GM19438 (cell line): Measurements from ENCODE around the gene FRMD4A.
"Not testable (repeated sequence)": the region's sequence is repeated elsewhere in the genome, so short reads cannot be mapped to it uniquely, and the experiment has no call there.

Experiments
- ATAC-seq: cut with Tn5 transposase; IDR thresholded peaks from one replicate; pipeline ENCODE4 v1.9.1; 2021; ENCODE audit warnings: low read depth; ENCODE audit not compliant: unreplicated experiment

The FRMD4A gene

DNA sequence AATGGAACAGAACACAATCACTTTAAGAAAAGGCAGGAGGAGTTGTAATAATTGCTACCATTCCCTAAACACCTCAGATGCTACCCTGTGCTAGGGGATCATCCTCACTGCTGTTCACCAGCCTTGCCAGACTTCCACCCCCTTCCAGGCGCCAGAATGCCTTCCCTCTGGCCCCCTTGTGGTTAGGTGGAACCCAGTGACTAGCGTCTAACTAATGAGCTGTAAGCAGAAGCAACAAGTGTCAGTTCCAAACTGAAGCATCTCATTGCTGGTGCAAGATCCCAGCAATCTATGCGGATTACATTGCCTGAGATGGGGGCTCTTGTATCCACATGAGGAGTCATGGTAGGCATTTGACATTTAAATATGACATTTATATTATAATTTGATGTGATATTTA lies 86.6 kb downstream of the FRMD4A start:
- ATAC-seq = no peak

DNA sequence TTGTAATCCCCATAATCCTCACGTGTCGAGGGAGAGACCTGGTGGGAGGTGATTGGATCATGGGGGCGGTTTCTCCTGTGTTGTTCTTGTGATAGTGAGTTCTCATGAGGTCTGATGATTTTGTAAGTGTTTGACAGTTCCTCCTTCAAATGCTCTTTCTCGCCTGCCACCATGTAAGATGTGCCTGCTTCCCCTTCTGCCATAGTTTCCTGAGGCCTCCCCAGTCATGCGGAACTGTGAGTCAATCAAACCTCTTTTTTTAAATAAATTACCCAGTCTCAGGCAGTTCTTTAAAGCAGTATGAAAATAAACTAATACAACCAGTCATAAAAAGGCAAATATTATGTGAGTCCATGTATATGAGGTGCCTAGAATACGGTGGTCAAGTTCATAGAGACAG lies 87.5 kb downstream of the FRMD4A start:
- ATAC-seq = no peak

DNA sequence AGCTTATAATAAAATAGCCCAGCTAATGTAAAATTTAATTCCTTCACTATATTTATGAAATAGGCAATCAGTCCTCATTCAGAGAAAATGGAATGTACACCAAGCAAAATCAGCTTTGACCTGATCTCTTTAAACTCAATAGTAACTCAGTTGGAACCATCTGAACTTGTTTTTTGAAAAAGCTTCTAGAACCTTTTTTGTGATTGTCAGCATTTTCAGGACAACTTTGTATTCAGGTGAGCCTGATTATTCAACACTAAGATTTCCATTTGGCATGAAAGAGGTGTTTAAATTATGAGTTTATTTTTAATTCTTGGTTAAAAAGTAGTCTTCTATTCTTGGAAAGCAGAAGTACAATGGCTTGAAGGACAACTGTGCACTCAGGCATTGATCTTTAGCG lies 89.5 kb downstream of the FRMD4A start:
- no peak for ATAC-seq

DNA sequence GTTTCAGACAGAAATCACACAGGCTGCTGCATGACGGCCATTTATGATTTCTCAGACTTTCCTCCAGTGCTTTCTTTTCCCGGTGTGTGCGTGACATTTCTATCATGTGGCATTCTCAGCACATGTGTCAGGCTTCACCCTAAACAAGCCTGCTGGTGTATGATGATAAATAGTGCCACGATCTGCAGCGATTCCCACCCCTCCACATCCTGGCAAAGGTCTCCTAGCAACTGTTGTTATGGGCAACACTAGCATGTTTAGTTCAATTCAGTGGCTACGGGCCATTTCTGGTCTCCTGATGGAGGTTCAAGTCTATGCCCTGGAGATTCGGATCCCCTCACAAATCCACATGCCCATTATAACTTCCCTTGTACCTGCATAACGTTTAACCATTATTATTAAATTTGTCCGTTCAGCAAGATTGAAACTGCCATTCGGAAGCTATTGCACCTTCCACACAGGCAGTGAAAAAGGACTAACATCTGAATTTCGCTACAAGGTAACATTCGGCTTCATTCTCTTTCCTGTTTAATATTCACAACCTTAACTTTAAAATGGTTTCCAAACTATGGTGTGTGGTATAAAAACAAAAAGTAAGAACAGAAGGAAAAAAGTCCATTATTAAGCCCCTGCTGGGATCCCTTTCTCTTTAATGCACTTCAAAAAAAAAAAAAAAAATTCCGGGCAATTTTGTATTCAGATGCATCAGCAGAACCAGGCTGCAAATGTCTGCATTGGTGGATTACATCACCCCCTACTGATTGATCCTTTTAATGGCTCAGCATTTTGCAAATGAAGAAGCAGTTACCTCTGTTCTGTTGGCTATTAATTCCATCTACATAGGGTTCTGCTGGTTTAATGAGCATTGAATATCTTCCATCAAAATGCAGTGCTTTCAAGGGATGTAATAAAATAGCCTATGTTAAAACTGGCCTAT lies 90.2 kb downstream of the FRMD4A start:
- ATAC-seq = no peak

DNA sequence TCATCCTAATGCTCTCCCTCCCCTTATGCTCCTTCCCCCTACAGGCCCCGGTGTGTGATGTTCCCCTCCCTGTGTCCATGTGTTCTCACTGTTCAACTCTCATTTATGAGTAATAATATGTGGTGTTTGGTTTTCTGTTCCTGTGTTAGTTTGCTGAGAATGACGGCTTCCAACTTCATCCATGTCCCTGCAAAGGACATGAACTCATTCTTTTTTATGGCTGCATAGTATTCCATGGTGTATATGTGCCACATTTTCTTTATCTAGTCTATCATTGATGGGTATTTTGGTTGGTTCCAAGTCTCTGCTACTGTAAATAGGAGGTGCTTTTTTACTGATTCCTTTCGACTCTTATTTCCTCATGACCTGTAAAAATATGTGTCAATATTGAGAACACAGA lies 92.1 kb downstream of the FRMD4A start:
- ATAC-seq = not testable (repeated sequence)

DNA sequence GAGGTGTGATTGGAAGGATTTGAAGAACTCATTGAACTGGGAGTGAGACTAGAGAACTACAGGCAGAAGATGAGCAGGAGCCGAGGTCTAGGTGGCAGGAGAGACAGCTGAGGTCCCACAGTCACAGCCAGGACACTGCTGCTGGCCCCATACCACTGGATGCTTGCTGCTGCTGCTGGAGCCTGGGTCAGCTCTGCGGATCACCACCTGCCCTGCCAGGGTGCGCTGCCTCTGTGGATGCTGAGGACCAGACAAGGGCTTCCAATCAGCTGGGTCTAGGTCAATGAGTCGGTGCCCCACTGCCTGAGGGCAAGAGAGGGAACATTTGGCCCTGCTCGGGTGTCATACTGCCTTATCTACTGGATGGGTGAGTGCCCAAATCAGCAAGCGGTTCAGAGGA lies 94.4 kb downstream of the FRMD4A start:
- ATAC-seq = no peak

DNA sequence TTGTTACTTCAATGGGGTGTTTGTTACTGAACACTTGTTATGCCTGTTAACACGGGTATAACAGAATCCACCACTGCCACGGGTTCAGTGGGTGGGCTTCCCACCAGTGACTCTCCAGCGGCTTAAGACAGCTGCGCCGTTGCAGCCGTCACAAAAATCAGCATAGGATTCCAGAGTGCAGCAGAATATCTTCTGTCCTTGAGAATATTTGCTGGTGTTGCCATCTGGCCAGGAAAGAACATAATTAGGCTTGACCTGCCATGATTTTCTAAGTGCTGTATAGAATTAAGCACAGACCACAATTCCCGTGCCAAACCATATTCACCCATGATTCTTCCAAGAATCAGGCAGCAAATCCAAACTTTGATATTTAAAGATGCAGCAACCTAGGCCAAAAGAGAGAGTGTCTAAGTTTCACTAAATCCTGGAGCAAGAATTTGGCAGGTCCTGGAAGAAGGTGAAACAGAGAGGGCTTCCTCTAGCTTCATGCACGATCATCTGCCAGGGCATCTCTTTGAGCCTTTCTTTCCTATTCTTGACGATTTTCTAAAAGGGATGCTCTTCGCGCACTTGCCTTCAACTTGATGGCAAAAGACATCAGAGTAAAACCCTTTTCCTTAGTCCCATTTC lies 95.0 kb downstream of the FRMD4A start:
- no peak for ATAC-seq

DNA sequence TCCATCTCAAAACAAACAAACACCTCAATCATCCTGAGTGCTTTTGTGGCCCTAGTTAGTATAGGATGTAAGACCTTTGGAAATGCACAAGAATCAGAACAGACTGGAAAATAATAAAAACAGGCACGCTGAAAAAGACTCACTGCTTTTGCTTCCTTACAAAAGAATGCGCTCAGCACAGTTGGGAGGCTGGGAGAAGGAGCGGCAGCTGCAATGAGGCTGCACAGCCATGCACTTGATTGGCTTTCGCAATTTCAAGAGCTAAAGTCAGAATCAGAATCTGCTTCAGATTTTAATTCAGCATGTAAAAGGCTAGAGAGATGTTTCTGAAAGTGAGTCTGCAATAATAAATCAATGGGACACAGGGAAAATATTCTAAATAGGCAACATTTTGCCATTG lies 97.2 kb downstream of the FRMD4A start:
- no peak for ATAC-seq

DNA sequence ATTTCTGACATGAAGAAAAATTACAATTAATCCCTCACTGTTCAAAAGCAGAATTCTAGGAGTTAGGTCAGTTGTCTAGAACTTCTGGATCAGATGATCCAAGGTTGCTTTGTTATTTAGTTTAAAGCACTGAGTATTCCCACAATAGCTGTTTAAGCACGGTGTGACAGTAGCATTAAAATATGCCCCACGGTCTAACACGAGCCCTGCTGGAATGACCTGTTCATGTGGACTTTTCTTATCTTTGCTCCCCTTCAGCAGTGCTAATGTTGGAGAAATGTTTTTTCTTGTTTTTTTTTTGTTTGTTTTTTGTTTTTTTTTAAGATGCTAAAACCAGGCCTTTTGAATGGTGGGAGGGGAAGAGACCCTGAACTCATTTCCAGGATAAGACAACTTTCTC lies 101.9 kb downstream of the FRMD4A start:
- not testable (repeated sequence) for ATAC-seq

DNA sequence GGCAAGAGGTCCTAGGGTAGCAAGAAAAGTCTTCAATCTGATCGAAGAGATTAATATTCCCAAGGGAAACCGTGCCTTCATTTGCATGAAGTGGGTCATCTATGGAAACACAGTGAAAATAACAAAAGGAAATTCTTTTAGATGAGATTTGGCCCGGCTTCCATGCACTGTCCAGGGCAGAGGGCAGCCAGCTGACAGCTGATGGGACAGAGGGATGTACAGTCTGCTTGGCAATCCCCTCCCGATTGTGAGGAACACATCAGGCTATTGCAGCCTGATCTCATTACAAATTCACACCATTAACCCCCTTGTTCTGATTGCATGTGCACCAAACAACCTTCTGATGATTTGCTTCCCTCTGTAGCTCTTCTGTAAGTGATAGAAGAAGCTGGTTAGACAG lies 105.3 kb downstream of the FRMD4A start:
- no peak for ATAC-seq

DNA sequence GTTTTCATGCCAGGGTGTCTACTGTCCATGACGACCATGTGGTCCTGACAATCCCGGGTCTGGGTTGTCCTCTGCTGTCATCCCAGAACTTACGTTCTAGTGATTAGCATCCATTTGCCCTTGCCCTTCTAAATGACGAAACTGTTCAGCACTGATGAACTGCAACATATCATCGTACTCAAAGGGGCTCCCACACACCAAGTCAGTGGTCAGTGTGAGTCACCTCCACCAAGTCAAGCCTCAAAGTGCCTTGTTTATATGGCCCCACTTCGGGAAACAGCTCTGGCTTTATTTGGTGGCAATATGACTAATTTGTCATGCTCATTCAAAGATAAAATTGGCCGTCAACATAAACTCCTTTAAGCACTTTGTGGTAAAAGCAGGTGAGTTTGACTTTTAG lies 110.7 kb downstream of the FRMD4A start:
- ATAC-seq = no peak

DNA sequence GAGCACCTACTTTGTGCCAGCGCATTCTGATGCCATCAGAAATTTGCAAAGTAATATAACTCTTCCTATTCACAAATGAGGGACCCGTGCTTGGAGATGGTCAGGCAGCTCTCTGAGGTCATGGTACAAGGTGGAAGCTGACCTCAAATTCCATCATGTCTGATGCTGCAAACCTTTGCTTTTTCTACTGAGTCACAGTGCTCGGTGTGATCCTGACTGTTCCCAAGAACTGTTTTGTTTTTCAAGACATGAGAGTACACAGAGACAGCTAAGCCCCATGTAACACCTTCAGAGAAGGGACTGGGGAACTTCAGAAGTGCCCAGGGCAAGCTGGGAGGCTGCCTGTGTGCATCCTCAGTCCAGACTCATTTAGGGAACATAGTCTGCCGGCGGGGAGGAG lies 111.3 kb downstream of the FRMD4A start:
- ATAC-seq = no peak

DNA sequence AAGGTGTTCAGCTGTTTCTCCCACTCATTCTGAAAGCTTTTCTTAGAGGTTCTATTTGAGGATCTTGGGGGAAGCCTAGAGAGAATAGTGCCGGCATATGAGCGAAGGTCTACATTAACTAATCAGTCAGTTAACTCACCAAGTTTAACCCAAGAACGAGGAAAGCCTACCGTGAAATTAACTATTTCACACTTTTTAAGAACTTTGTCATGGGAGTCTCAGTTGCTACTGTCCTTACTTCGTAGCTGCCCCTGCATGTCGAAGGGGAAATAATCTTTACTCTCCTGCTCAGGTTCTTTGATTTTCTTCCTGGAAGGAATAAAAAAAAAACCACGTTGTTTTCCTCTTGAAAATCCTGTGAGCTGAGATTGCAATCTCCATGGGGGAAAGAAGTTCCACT lies 115.1 kb downstream of the FRMD4A start:
- no peak for ATAC-seq

DNA sequence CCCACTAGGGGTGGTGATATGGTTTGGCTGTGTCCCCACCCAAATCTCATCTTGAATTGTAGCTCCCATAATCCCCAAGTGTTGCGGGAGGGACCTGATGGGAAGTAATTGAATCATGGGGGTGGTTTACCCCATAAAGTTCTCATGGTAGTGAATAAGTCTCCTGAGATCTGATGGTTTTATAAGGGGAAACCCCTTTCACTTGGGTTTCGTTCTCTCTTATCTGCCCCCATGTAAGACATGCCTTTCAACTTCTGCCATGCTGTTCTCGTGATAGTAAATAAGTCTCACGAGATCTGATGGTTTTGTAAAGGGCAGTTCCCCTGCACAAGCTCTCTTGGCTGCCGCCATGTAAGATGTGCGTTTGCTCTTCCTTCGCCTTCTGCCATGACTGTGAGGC lies 117.0 kb downstream of the FRMD4A start:
- not testable (repeated sequence) for ATAC-seq

DNA sequence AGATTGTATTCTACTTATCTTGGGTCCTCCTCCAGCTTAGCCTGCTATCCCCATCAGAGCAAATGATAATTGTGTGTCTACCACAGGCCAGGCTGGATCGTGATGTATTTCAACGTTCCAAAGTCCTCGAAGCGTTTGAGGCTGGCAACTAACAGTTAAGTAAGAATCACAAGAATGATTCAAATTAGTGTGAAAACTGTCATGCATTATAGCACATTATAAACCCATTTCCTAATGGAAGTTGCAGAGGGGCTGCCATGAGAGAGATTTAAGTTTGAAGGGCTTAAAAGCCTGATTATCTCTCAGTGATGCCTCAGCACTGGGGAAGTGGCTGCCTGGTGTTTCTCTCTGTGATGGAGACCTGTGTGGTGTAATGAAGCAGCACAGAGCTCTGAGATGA lies 119.1 kb downstream of the FRMD4A start:
- ATAC-seq = no peak

DNA sequence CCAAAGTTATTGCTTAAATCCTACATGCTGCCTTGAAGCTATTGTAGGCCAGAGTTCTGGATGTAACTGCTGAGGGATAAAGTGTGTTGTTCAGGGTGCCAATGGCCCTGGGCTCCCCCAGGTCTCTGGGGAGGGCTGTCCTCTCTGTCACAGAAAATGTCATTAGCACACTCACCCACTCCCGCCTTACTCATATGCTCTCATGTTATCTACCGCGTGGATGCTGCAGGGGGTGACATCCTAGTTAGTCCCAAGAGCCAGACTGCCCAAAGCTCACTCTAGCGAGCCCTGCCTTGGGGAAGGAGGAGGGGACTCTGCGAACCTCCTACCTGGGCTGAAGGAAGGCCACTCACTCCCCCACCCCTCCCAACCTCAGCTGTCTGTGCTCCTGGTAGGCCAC lies 122.5 kb downstream of the FRMD4A start:
- no peak for ATAC-seq

DNA sequence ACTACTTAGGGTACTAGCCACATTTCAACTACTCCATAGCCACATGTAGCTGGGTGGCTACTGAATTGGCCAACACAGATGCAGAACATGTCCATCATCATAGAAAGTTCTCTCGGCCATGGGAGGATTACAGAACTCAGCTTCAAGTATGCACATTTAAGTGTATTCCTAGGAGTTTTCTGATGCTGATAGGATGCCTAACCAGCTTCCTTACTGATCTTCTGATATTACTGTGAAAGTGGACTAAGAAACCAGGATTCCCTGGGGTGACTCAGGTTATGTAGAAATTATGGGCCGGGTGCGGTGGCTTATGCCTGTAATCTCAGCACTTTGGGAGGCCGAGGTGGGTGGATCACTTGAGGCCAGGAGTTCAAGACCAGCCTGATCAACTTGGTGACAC lies 125.5 kb downstream of the FRMD4A start:
- no peak for ATAC-seq

DNA sequence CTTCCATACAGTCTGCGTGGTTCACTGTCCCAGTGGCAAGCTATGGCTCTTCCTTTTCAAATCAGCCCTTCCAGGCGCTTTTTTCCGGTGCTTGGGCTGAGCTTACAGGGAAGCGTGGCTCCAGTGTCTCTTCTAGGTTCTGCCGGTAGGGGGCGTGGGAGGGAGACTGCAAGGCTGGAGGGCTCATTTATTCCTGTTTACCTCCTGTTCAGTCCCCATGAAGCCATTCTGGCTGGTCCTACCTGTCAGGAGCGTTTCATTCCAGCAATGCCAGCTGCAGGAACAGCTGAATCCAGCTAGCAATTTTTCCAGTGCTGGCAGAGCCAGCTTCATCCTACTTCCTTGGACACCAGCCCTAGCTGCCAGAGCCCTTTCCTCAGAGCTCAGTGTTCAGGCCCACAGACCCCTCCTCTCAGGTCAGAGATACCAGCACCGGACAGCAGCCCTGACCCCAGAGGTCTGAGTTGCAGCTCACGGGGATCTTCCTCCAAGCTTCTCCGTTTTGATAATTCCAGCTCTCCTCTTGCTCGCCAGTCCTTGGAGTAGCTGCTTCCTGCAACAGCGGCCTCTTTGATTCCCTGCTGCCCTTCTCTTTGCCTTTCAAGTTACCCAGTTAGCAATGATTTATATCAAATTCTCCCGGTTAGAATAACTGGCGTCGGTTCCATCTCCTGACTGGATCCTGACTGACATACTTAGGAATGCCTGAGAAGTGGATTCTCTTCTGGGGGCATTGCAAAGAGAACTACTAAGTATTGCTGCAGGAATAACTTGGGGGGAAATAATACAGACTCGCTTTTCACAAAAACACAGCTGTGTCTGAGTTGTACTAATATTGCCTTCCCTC lies 129.8 kb downstream of the FRMD4A start:
- ATAC-seq = no peak

DNA sequence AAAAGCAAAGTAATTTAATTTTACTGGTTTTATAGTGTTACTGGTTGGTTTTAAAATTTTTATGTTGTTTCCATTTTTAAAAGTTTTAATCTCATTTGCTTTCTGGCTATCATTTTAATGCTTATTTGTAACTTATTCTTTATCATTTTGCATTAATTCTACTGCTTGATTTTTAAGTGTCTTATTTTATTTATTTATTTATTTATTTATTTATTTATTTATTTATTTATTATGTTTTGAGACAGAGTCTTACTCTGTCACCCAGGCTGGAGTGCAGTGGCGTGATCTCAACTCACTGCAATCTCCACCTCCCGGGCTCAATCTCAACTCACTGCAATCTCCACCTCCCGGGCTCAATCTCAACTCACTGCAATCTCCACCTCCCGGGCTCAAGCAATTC lies 131.6 kb downstream of the FRMD4A start:
- ATAC-seq = not testable (repeated sequence)

DNA sequence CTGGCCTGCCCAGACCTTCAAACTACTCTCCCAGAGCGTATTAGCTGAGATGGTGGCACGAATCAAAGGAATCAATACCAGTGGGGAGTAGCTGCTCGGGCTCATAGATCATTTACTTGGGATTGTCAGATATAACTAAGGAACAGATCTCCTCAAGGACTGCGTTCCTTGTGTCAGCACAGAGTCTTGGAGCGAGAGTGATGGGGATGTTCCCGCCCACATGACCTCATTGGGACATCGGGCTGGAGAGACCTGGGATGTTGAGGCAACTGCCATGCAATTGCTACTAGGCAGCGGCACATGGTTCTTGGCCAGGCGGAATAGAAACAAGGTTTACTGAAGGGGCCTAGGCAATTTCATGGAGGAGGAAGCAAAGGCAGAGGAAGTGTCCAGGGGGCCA lies 132.6 kb downstream of the FRMD4A start:
- no peak for ATAC-seq

DNA sequence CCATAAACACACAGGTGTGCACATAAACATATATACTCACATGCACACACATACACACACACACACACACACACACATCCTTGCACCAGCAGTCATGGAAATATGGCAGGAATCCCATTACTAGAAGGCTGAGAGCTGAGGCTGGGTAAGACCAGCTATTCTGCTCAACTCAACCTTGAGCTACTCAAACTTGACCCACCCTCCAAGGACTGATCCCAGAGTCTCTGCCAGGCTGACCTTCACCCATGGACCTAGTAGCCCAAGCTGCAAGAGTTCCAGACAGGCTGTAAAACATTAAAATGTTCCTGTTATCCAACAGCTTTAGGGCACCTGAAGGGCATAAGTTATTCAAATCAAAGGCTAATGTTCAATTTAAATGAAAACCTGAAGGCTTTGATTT lies 134.6 kb downstream of the FRMD4A start:
- no peak for ATAC-seq
